Vagina (tissue), 2 donors: ENCODE data around the gene HSPA1B. TPM values are rescaled to one million over a fixed set of nuclear protein-coding genes. Genes with fewer than 3 reads are reported as not detected.

Experiments
- DNase-seq, 2 donors: peaks; one replicate each; pipeline ENCODE4 v3.0.0-alpha.2; 2017; ENCODE audit errors: extremely low spot score in 2 of 2
- H3K27ac ChIP-seq: fragments of 200-600 bp; sonication (generic); one replicate; pipeline ENCODE4 v1.5.1; 2019
- H3K27me3 ChIP-seq: fragments of 200-600 bp; sonication (generic); one replicate; pipeline ENCODE4 v1.5.1; 2019
- H3K36me3 ChIP-seq, 2 donors: fragments of 200-600 bp; sonication (generic); one replicate each; pipeline ENCODE4 v1.5.1; 2017 to 2019
- H3K4me1 ChIP-seq: fragments of 200-600 bp; sonication (generic); one replicate; pipeline ENCODE4 v1.5.1; 2019
- H3K4me3 ChIP-seq, 2 donors: fragments of 200-600 bp; sonication (generic); 1 replicate in 1 of 2; 2 replicates in 1 of 2; pipeline ENCODE4 v1.5.1; 2016 to 2019
- H3K9me3 ChIP-seq: fragments of 200-600 bp; sonication (generic); one replicate; pipeline ENCODE4 v1.5.1; 2019
- POLR2A ChIP-seq, 2 donors: fragments of 450-650 bp; IDR thresholded peaks; one replicate each; pipeline ENCODE4 v1.6.1; 2017; ENCODE audit warnings: antibody characterized with exemption in 2 of 2, mild to moderate bottlenecking in 2 of 2, moderate library complexity in 2 of 2
- POLR2AphosphoS5 ChIP-seq, 2 donors: sonication (generic); formaldehyde crosslinking; IDR thresholded peaks; one replicate each; pipeline ENCODE4 v1.9.0; 2017; ENCODE audit warnings: antibody characterized with exemption in 2 of 2, mild to moderate bottlenecking in 2 of 2, low read depth in 1 of 2; ENCODE audit not compliant: insufficient read depth in 1 of 2
- intact Hi-C: fragments of 100-400 bp; cut with DNase I; formaldehyde crosslinking; loops from one replicate; pipeline ENCODE4 v1.15.1; 2023
- total RNA-seq: library from RNA; depleted of rRNA; stranded (reverse); fragments of >200 nt; gene quantifications from one replicate; pipeline ENCODE4 v1.2.3, GENCODE V29; 2016
- TF ChIP-seq, protein P1 (sequence below), 3 experiments: fragments of 450-650 bp in 2 of 3; fragments of 200-600 bp in 1 of 3; sonication (generic) in 1 of 3; IDR thresholded peaks; one replicate each; pipeline ENCODE4 v1.5.1; 2017 to 2019; ENCODE audit warnings: antibody characterized with exemption in 3 of 3, mild to moderate bottlenecking in 2 of 3, moderate library complexity in 2 of 3

HSPA1B gene
- total RNA-seq, 1 donor from 2014 or later: 466 TPM

GRCh38 chr6:31831350-31832215, 4.0 kb downstream of the HSPA1B start:
- Histone ChIP-seq H3K36me3 (peaks cover 0 to 5% of the 10 kb centered on the region in 2 donors), H3K4me1 (peaks cover 44% of the 10 kb centered on the region), H3K9me3 (no peaks in the 10 kb centered on the region), H3K4me3 (peak overlapping the region; percentile 51 to 74), H3K27me3 (no peaks in the 10 kb centered on the region), H3K27ac (peak overlapping the region; percentile 94)
- TF ChIP-seq, protein P1, sequence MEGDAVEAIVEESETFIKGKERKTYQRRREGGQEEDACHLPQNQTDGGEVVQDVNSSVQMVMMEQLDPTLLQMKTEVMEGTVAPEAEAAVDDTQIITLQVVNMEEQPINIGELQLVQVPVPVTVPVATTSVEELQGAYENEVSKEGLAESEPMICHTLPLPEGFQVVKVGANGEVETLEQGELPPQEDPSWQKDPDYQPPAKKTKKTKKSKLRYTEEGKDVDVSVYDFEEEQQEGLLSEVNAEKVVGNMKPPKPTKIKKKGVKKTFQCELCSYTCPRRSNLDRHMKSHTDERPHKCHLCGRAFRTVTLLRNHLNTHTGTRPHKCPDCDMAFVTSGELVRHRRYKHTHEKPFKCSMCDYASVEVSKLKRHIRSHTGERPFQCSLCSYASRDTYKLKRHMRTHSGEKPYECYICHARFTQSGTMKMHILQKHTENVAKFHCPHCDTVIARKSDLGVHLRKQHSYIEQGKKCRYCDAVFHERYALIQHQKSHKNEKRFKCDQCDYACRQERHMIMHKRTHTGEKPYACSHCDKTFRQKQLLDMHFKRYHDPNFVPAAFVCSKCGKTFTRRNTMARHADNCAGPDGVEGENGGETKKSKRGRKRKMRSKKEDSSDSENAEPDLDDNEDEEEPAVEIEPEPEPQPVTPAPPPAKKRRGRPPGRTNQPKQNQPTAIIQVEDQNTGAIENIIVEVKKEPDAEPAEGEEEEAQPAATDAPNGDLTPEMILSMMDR (IDR thresholded peaks at IDR 0.05): no peak
- TF ChIP-seq POLR2AphosphoS5 (IDR thresholded peaks at IDR 0.05; ENCODE audit: insufficient read depth in 1 of 2, low read depth in 1 of 2): peak in 1 of 2 donors; percentile 15
- TF ChIP-seq POLR2A (IDR thresholded peaks at IDR 0.05): no peak
- intact Hi-C loops: loop anchor here (5.0 kb wide), 2 partner anchors 104 to 149 kb away; partner anchors contain the start of genes DDAH2 and LY6G5C
- DNase-seq: no peak

DNA sequence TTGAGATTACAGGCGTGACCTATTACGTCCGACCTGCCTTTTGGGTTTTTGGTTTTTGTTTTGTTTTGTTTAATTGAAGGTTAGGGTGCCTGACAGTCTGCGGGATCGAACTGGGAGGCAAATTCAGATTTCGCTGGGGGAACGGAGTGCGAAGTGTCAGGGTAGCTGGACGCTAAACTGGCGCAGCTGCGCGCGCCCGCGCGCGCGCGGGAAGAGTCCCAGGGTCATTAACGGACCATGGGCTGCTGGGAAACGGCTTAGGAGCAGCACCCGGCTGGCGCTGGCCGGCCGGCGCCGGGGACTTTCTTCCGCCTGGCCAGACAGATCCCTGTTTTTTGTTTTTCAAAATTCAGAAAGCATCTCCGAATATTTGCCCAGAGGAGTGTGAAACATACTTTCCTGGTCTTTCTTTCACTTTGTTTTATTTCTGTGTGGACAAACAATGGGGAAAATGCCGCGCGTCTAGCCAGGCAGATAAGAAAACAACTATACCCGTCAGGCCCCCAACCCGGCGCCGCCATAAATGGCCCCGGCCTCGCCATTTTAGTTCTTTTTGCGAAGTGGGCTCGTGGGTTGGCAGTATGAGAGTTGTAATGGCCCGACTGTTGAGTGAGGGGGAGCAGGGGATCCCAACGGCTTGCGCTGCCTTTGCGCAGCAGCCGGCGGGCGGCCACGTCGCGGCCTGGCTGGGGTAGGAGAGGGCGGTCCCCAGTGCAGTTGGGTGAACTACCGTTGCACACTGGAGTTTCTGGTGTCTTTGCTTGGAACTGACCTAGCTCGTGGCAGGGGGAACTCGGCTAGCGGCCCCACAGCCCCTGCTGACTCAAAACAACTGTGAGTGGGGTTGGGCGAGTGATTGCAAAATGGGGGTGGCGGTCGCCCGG, 7.1 kb downstream of the HSPA1B start:
- TF ChIP-seq, protein P1 (IDR thresholded peaks at IDR 0.05): no peak
- TF ChIP-seq POLR2A (IDR thresholded peaks at IDR 0.05) (peak in 1 of 2 donors; percentile 38), POLR2AphosphoS5 (IDR thresholded peaks at IDR 0.05; ENCODE audit: insufficient read depth in 1 of 2, low read depth in 1 of 2) (peak; percentile 88 to 94)
- Histone ChIP-seq H3K9me3 (no peaks in the 10 kb centered on the region), H3K4me1 (peaks cover 69% of the 10 kb centered on the region)

DNA sequence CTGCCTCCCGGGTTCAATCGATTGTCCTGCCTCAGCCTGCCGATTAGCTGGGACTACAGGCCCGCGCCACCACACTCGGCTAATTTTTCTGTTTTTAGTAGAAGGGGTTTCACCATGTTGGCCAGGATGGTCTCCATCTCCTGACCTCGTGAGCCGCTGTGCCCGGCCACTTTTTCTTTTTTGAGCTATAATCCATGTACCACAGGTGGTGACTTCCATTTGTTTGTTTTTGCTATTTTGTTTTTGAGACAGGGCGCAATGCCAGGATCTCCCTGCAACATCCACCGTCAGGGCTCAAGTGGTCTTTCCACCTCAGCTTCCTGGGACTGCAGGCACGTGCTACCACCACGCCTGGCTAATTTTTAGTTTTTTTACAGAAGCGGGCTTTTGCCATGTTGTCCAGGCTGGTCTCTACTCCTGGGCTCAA, 8.5 kb downstream of the HSPA1B start:
- Histone ChIP-seq H3K27ac (peak overlapping the region; percentile 94), H3K4me3 (peak overlapping the region; percentile 78 to 85), H3K9me3 (no peaks in the 10 kb centered on the region), H3K36me3 (peaks cover 2 to 40% of the 10 kb centered on the region in 2 donors), H3K4me1 (peaks cover 64% of the 10 kb centered on the region), H3K27me3 (no peaks in the 10 kb centered on the region)
- TF ChIP-seq POLR2AphosphoS5 (IDR thresholded peaks at IDR 0.05; ENCODE audit: insufficient read depth in 1 of 2, low read depth in 1 of 2): no peak
- no peak for TF ChIP-seq POLR2A (IDR thresholded peaks at IDR 0.05)
- intact Hi-C loops: no loop called here
- no peak for DNase-seq

More for the DNA sequence above, 7.1 kb downstream of the HSPA1B start:
- intact Hi-C loops: loop anchor here (5.0 kb wide), 2 partner anchors 107 to 152 kb away; partner anchors contain the start of genes DDAH2 and LY6G5C
- Histone ChIP-seq H3K27me3 (no peaks in the 10 kb centered on the region), H3K27ac (peak overlapping the region; percentile 94), H3K4me3 (peak overlapping the region; percentile 78 to 85), H3K36me3 (peaks cover 2 to 30% of the 10 kb centered on the region in 2 donors)
- peak in 1 of 2 donors; percentile 93 for DNase-seq

DNA sequence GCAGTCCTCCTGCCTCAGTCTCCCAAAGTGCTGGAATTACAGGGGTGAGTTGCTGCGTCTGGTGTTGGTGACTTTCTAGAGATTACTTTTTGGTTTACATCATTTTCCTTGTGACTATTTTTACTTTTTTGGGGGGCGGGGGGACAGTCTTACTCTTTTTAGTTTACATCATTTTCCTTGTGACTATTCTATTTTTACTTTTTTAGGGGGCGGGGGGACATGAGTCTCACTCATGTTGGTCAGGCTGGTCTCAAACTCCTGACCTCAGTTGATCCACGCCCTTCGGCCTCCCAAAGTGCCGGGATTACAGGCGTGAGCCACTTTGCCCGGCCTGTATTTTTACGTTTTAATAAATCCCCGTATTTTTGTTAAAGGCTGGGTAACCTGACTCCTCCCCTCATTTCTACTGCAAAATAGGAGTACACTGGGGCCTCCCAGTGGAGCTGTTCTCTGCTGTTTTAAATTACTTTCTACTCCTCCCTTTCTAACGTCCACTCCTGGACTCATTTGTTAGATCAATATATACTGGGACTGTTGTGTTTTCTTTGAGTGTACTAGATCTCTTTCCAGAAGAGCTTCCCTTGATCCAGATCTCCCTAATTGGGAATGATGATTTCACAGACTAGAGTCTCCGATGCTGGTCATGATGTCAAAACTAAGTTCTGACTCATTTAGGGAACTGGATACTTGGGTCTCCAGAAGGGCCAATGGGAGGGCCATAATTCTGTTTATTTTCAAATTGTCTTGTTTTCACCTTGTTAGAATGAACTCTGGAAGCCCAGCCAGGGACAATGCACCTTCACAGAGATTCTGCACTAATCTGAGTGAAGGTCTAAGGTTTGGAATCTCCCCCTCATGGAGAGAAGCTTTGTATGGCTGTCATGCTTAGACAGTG, 9.2 kb downstream of the HSPA1B start:
- peaks cover 2 to 37% of the 10 kb centered on the region in 2 donors for H3K36me3 ChIP-seq
- TF ChIP-seq, protein P1 (IDR thresholded peaks at IDR 0.05): no peak
- TF ChIP-seq POLR2AphosphoS5 (IDR thresholded peaks at IDR 0.05; ENCODE audit: insufficient read depth in 1 of 2, low read depth in 1 of 2) (no peak), POLR2A (IDR thresholded peaks at IDR 0.05) (no peak)

More for the DNA sequence above, 9.2 kb downstream of the HSPA1B start:
- H3K27me3 ChIP-seq: no peaks in the 10 kb centered on the region
- intact Hi-C loops: no loop called here
- peak overlapping the region; percentile 94 for H3K27ac ChIP-seq
- no peak for DNase-seq
- peaks cover 57% of the 10 kb centered on the region for H3K4me1 ChIP-seq
- H3K9me3 ChIP-seq: no peaks in the 10 kb centered on the region
- peak overlapping the region; percentile 78 to 85 for H3K4me3 ChIP-seq
